Endodermal cell (in vitro differentiated cells): ENCODE measurements around the gene PRKCE. TPM values are rescaled to one million over a fixed set of nuclear protein-coding genes. Genes with fewer than 3 reads are reported as not detected.

Experiments used
- DNase-seq: peaks from one replicate; pipeline ENCODE4 v3.0.0-alpha.2; 2017
- H3K27ac ChIP-seq: 2 replicates; pipeline ENCODE4 v1.5.1; 2013; ENCODE audit warnings: mild to moderate bottlenecking, low read depth, low read length, moderate library complexity
- H3K27me3 ChIP-seq: 2 replicates; pipeline ENCODE4 v1.6.1; 2013; ENCODE audit warnings: mild to moderate bottlenecking, low read length, moderate library complexity; ENCODE audit not compliant: insufficient read depth, control insufficient read depth, poor library complexity, severe bottlenecking
- H3K36me3 ChIP-seq: 2 replicates; pipeline ENCODE4 v1.7.0; 2013; ENCODE audit warnings: mild to moderate bottlenecking, low read length, moderate library complexity; ENCODE audit not compliant: control insufficient read depth, insufficient read depth
- H3K4me1 ChIP-seq: one replicate; pipeline ENCODE4 v1.7.0; 2013; ENCODE audit warnings: low read length; ENCODE audit not compliant: control insufficient read depth, insufficient read depth
- H3K4me3 ChIP-seq: 2 replicates; pipeline ENCODE4 v1.5.1; 2013; ENCODE audit warnings: mild to moderate bottlenecking, low read length, moderate library complexity
- H3K9ac ChIP-seq: 2 replicates; pipeline ENCODE4 v1.6.1; 2013; ENCODE audit warnings: mild to moderate bottlenecking, low read length, moderate library complexity; ENCODE audit not compliant: poor library complexity, severe bottlenecking; ENCODE audit errors: extremely low read depth
- H3K9me3 ChIP-seq: 2 replicates; pipeline ENCODE4 v1.6.1; 2013; ENCODE audit warnings: mild to moderate bottlenecking, low read length, moderate library complexity; ENCODE audit not compliant: control insufficient read depth
- H3K27ac Mint-ChIP-seq: 2 replicates; pipeline ENCODE4 v1.8.0; 2020; ENCODE audit warnings: mixed read lengths
- H3K27me3 Mint-ChIP-seq: 2 replicates; pipeline ENCODE4 v1.8.0; 2021; ENCODE audit warnings: mild to moderate bottlenecking, mixed read lengths; ENCODE audit not compliant: insufficient read depth
- H3K36me3 Mint-ChIP-seq: 2 replicates; pipeline ENCODE4 v1.8.0; 2020; ENCODE audit warnings: low read depth, mixed read lengths
- H3K4me1 Mint-ChIP-seq: 2 replicates; pipeline ENCODE4 v1.8.0; 2020; ENCODE audit warnings: mixed read lengths
- H3K4me3 Mint-ChIP-seq: 2 replicates; pipeline ENCODE4 v1.8.0; 2020; ENCODE audit warnings: mild to moderate bottlenecking, moderate library complexity, mixed read lengths
- H3K9me3 Mint-ChIP-seq: 2 replicates; pipeline ENCODE4 v1.8.0; 2020; ENCODE audit warnings: mild to moderate bottlenecking, mixed read lengths
- WGBS, 2 experiments: methylation state at CpG; one replicate each; pipeline versions ENCODE4 v1.1.5 to v1.1.7; 2013; ENCODE audit warnings: missing lambda C conversion rate in 2 of 2, mixed read lengths in 1 of 2; ENCODE audit not compliant: insufficient coverage in 1 of 2, insufficient read length in 1 of 2; 5-methylcytosine and 5-hydroxymethylcytosine counted together
- total RNA-seq, 2 donors: library from RNA; stranded (reverse); fragmentation: NEBNext Ultra II Directional in 1 of 2; extraction: Animal tissue kit (Norgen Biotek cat#: 25700) in 1 of 2; gene quantifications; 2 replicates in 1 of 2; 3 replicates in 1 of 2; pipeline ENCODE4 v1.2.1, GENCODE V29; 2021
- TF ChIP-seq, protein P1 (sequence below): fragments of 200-600 bp; sonication (generic); conservative IDR thresholded peaks from 2 replicates; pipeline ENCODE4 v1.5.0; 2021; ENCODE audit warnings: antibody characterized with exemption, mild to moderate bottlenecking

Gene PRKCE
- total RNA-seq, 2 donors from 2014 or later, result 1.4 to 1.7 TPM

DNA sequence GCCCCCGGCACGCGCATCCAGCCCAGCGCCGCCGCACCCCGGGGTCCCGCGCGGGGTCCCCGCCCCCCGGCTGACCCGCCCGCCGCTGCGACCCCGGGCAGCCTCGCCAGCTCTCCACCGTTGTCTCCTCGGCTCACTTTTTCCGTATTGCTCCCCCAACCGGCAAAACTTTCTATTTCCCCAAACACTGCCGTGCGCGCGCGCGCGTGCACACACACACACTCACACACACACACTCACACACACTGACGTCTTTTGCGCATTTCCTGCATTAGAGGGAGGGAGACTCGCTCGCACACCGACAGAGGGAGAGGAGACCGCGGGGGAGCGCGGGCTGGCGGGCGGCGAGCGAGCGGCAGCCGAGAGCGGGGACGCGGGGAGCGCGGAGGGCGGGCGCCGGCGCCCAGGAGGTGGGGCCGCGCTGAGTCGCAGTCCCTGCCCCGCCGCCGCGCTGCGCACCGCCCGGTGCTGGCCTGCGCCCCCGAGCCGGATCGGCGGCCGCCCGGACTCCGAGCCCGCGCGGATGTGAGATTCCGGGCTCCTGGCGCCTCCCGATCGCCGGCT lies 542 bp upstream of the PRKCE start:
- TF ChIP-seq, protein P1, sequence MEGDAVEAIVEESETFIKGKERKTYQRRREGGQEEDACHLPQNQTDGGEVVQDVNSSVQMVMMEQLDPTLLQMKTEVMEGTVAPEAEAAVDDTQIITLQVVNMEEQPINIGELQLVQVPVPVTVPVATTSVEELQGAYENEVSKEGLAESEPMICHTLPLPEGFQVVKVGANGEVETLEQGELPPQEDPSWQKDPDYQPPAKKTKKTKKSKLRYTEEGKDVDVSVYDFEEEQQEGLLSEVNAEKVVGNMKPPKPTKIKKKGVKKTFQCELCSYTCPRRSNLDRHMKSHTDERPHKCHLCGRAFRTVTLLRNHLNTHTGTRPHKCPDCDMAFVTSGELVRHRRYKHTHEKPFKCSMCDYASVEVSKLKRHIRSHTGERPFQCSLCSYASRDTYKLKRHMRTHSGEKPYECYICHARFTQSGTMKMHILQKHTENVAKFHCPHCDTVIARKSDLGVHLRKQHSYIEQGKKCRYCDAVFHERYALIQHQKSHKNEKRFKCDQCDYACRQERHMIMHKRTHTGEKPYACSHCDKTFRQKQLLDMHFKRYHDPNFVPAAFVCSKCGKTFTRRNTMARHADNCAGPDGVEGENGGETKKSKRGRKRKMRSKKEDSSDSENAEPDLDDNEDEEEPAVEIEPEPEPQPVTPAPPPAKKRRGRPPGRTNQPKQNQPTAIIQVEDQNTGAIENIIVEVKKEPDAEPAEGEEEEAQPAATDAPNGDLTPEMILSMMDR, result peak; percentile 58
- H3K27me3 Mint-ChIP-seq, result peaks cover 82% of the 10 kb centered on the region
- no peaks in the 10 kb centered on the region for H3K36me3 Mint-ChIP-seq
- H3K27ac Mint-ChIP-seq, result peak overlapping the region; percentile 33
- no peaks in the 10 kb centered on the region for H3K9me3 Mint-ChIP-seq
- H3K4me3 Mint-ChIP-seq, result peak overlapping the region; percentile 81
- H3K9me3 ChIP-seq, result no peaks in the 10 kb centered on the region
- H3K4me3 ChIP-seq, result peak overlapping the region; percentile 94
- H3K4me1 ChIP-seq, result no peaks in the 10 kb centered on the region
- no peaks in the 10 kb centered on the region for H3K36me3 ChIP-seq
- no peak overlapping the region for H3K9ac ChIP-seq
- H3K4me1 Mint-ChIP-seq, result peaks cover 9% of the 10 kb centered on the region
- no peak overlapping the region for H3K27ac ChIP-seq
- peaks cover 84% of the 10 kb centered on the region for H3K27me3 ChIP-seq
- peak; percentile 93 for DNase-seq
- 0% methylated on average over 16 to 79 of the region's 79 CpGs for WGBS, 2 experiments

DNA sequence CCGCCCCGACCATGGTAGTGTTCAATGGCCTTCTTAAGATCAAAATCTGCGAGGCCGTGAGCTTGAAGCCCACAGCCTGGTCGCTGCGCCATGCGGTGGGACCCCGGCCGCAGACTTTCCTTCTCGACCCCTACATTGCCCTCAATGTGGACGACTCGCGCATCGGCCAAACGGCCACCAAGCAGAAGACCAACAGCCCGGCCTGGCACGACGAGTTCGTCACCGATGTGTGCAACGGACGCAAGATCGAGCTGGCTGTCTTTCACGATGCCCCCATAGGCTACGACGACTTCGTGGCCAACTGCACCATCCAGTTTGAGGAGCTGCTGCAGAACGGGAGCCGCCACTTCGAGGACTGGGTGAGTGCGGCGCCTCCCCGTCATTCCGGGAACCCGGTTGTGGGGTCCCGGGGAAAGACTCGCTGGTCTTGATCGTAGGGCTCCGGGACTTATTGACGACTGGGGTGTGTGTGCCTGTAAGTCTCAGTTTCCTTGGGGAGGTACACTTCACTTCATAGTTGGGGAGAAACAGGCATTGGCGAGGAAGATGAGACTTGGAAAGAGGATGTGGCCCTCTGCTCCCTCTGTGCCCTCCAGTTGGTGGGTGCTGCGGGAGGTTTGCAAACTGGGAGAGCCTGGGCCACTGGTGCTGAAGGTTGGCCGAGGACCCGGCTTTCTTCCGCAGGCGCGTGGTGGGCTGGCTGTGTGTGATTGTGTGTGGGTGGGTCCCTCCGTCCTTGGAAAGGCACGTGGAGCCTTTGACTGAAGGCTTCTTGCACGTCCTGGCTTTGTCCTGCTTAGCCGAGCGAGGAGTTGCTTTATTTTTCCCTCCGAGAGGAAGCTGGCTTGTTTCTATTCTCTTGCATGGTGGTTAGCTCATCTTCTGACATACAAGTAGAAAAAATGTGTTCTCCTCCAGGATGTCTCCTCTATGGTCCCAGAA lies 886 bp downstream of the PRKCE start:
- Histone ChIP-seq H3K4me1 (no peaks in the 10 kb centered on the region), H3K4me3 (peak overlapping the region; percentile 94), H3K36me3 (no peaks in the 10 kb centered on the region), H3K9me3 (no peaks in the 10 kb centered on the region), H3K9ac (no peak overlapping the region), H3K27me3 (peaks cover 77% of the 10 kb centered on the region), H3K27ac (no peak overlapping the region)
- peaks cover 9% of the 10 kb centered on the region for H3K4me1 Mint-ChIP-seq
- peak overlapping the region; percentile 81 for H3K4me3 Mint-ChIP-seq
- TF ChIP-seq, protein P1, result no peak
- DNase-seq, result peak; percentile 74
- H3K9me3 Mint-ChIP-seq, result no peaks in the 10 kb centered on the region
- no peaks in the 10 kb centered on the region for H3K36me3 Mint-ChIP-seq
- WGBS, 2 experiments, result 12 to 35% methylated on average over 7 to 53 of the region's 53 CpGs
- no peak overlapping the region for H3K27ac Mint-ChIP-seq
- H3K27me3 Mint-ChIP-seq, result peaks cover 76% of the 10 kb centered on the region

DNA sequence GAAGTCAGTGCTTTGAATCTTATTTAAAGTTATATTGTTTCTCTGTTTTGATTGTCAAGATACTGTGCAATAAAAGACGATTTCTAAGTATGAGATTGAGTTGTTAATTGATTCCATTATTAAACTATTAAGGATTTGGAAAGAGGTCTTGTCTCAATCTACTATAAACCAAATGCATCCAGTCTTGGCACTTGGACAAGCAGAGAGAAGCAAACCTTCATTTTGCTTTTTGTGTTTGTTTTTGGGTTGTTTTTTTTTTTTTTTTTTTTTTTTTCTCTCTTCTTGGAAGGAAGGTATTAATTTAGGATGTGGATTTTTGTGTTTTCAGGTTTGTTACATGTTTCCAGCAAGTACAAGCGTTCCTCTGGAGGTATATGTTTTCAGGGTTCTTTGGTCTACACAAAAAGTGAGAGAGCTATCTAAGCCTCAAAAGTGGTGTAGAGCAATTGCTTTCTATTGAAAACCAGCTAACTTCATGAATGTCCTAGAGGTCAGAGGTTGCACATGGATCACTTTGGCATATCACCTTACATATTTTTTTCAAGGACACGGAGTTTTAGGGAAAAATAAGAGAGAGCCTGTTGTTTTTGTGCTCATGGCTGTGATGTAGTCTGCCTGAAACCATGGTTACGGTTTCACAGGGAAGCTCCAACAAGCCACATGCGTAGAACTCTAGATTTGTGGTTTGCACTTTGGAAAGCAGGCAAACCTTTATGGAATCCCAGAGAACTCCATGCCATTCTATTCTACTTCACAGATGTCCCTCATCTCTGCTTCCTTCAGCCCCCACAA lies 1.8 kb downstream of the PRKCE start:
- H3K27ac ChIP-seq, result no peak overlapping the region

More for the DNA sequence above, 1.8 kb downstream of the PRKCE start:
- Mint-ChIP-seq H3K36me3 (no peaks in the 10 kb centered on the region), H3K4me3 (no peak overlapping the region), H3K27me3 (peaks cover 66% of the 10 kb centered on the region), H3K27ac (no peak overlapping the region), H3K9me3 (no peaks in the 10 kb centered on the region), H3K4me1 (peaks cover 9% of the 10 kb centered on the region)
- TF ChIP-seq, protein P1, result no peak
- Histone ChIP-seq H3K27me3 (peaks cover 68% of the 10 kb centered on the region), H3K9me3 (no peaks in the 10 kb centered on the region), H3K9ac (no peak overlapping the region), H3K36me3 (no peaks in the 10 kb centered on the region), H3K4me3 (no peak overlapping the region), H3K4me1 (no peaks in the 10 kb centered on the region)
- 87 to 89% methylated on average over 2 to 5 of the region's 5 CpGs for WGBS, 2 experiments
- no peak for DNase-seq
